ENCODE data around the gene INPP5D. TPM values are rescaled to one million over a fixed set of nuclear protein-coding genes. Genes with fewer than 3 reads are reported as not detected.

The INPP5D gene
- total RNA-seq, 2 experiments from 2014 or later = 79.5 to 92.6 TPM

Small RNA genes within 50 kb of the gene (small RNA-seq; reads per million reads assigned to genes)
- not detected for gene RN7SL32P

Other genes starting within 250 kb of the INPP5D start
- 0.13 and 0.41 TPM in 2 replicates for gene SNORC, start 190.1 kb upstream of the INPP5D start, total RNA-seq (2014; rRNA removed; shearing (Covaris generic))
- 0.59 and 1.4 TPM in 2 replicates for gene SNORC, start 190.1 kb upstream of the INPP5D start, total RNA-seq (2022)
- not detected in 2 replicates for gene NGEF, start 47.1 kb upstream of the INPP5D start, total RNA-seq (2014; rRNA removed; shearing (Covaris generic))
- 0.82 TPM in 1 of 2 replicates, not detected in the other for gene NGEF, start 47.1 kb upstream of the INPP5D start, total RNA-seq (2022)
- gene NEU2, start 27.7 kb upstream of the INPP5D start, total RNA-seq (2014; rRNA removed; shearing (Covaris generic)) = not detected in 2 replicates
- not detected in 2 replicates for gene NEU2, start 27.7 kb upstream of the INPP5D start, total RNA-seq (2022)
- gene ATG16L1, start 191.3 kb downstream of the INPP5D start, total RNA-seq (2014; rRNA removed; shearing (Covaris generic)) = 42.5 and 44.9 TPM in 2 replicates
- gene ATG16L1, start 191.3 kb downstream of the INPP5D start, total RNA-seq (2022) = 31.8 and 36.2 TPM in 2 replicates
- gene SAG, start 247.5 kb downstream of the INPP5D start, total RNA-seq (2014; rRNA removed; shearing (Covaris generic)) = 0.32 TPM in 1 of 2 replicates, not detected in the other
- gene SAG, start 247.5 kb downstream of the INPP5D start, total RNA-seq (2022) = not detected in 2 replicates

Data from OCI-LY7 (cell line).